ENCODE measurements around the gene ANKH. TPM values are rescaled to one million over a fixed set of nuclear protein-coding genes. Genes with fewer than 3 reads are reported as not detected.
"Not testable (repeated sequence)": the region's sequence is repeated elsewhere in the genome, so short reads cannot be mapped to it uniquely, and the experiment has no call there.

Gene ANKH
- total RNA-seq, 1 donor from 2014 or later: 6.9 TPM

- no peak for DNase-seq (ENCODE audit: low read depth, low spot score)
Observed at GRCh38 chr5:14859150-14859549, 12.4 kb downstream of the ANKH start.

GRCh38 chr5:14855366-14855765 lies 16.2 kb downstream of the ANKH start:
- DNase-seq (ENCODE audit: low read depth, low spot score): no peak

- no peak for DNase-seq (ENCODE audit: low read depth, low spot score)
Observed at GRCh38 chr5:14854799-14855198, 16.8 kb downstream of the ANKH start.

DNA sequence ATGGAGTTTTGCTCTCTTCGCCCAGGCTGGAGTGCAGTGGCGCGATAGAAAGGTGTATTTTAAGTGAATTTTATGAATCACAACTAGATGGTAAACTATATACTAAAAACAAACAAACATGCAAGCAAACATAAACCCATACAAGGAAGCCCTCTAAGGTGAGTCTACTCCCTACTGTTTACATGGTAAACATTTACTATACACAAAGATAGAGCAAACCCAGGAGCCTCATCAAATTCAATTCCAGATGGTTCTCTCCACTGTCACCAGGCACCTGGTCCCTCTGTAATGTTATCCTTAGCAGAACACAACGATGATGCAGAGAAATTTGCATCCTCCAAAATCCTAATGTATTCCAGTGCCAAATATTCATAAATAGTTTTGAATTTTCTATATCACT lies 17.9 kb downstream of the ANKH start:
- DNase-seq (ENCODE audit: low read depth, low spot score): no peak

DNA sequence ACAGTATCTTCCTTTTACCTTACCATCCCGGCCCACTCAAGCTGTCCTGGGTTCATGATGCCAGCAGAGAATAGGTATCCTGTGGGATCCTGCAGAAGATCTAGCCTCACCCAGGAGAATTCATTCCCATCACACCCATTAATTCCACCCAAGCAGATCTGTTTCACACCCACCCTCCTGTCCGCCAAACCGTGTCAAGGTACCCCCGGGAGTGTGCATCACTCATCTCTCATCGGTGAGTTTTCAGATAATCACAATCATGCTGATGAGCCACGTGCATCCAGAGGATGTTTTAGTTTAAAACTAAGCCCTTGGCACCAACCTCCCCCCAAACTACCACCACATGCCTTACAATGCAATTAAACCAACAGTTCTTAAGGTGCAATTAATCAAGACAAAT lies 18.8 kb downstream of the ANKH start:
- DNase-seq (ENCODE audit: low read depth, low spot score): no peak

- no peak for DNase-seq (ENCODE audit: low read depth, low spot score)
Observed at GRCh38 chr5:14851999-14852526, 19.5 kb downstream of the ANKH start.

GRCh38 chr5:14851597-14851996 lies 20.0 kb downstream of the ANKH start:
- DNase-seq (ENCODE audit: low read depth, low spot score): no peak

GRCh38 chr5:14851050-14851419 lies 20.5 kb downstream of the ANKH start:
- DNase-seq (ENCODE audit: low read depth, low spot score): no peak

- DNase-seq (ENCODE audit: low read depth, low spot score): no peak
Observed at GRCh38 chr5:14850419-14851049, 21.0 kb downstream of the ANKH start.

- no peak for DNase-seq (ENCODE audit: low read depth, low spot score)
Observed at GRCh38 chr5:14849516-14850294, 21.9 kb downstream of the ANKH start.

DNA sequence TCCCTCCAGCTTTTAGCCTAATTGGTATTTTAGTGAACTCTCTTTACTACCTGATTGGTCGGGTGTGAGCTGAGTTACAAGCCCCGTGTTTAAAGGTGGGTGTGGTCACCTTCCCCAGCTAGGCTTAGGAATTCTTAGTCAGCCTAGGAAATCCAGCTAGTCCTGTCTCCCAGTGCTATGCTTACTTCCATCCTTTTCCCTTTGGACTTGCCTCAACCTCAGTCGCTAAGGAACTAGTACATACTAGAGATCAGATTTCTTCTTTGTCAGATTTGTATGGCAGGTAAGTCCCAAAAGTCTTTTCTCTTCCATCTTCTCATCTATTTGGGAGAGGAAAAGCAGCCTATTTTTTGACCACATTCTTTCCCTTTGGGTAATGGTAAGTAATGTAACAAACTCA lies 22.6 kb downstream of the ANKH start:
- not testable (repeated sequence) for DNase-seq (ENCODE audit: low read depth, low spot score)

DNA sequence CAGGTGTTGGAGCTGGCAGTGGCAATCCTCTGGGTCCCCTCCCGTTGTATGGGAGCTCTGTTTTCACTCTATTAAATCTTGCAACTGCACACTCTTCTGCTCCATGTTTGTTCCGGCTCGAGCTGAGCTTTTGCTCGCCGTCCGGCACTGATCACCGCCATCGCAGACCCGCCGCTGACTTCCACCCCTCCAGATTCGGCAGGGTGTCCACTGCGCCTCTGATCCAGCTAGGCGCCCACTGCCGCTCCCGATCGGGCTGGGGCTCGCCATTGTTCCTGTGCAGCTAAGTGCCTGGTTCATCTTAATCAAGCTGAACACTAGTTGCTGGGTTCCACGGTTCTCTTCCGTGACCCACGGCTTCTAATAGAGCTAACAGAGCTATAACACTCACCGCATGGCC lies 23.2 kb downstream of the ANKH start:
- no peak for DNase-seq (ENCODE audit: low read depth, low spot score)

GRCh38 chr5:14847471-14847870 lies 24.1 kb downstream of the ANKH start:
- DNase-seq (ENCODE audit: low read depth, low spot score): no peak

GRCh38 chr5:14842117-14842516 lies 29.5 kb downstream of the ANKH start:
- no peak for DNase-seq (ENCODE audit: low read depth, low spot score)

DNA sequence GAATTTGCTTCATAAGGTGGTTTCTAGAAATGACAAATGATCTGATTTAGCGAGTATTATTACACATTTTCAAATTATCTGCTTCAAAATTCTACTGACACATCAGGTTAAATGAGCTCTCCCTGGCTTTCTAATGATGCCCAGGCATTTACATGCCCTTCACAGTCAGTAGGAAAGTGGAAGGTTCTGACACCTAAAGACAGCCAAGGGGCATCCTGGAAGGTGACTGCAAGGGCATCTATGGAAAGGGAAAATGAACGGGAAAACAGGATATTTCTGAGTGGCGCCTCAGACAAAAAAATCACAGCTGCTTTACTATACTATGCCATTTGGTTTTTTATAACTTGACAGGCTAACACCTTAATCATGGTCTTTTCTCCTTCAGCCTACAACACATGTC lies 31.0 kb downstream of the ANKH start:
- DNase-seq (ENCODE audit: low read depth, low spot score): no peak

DNA sequence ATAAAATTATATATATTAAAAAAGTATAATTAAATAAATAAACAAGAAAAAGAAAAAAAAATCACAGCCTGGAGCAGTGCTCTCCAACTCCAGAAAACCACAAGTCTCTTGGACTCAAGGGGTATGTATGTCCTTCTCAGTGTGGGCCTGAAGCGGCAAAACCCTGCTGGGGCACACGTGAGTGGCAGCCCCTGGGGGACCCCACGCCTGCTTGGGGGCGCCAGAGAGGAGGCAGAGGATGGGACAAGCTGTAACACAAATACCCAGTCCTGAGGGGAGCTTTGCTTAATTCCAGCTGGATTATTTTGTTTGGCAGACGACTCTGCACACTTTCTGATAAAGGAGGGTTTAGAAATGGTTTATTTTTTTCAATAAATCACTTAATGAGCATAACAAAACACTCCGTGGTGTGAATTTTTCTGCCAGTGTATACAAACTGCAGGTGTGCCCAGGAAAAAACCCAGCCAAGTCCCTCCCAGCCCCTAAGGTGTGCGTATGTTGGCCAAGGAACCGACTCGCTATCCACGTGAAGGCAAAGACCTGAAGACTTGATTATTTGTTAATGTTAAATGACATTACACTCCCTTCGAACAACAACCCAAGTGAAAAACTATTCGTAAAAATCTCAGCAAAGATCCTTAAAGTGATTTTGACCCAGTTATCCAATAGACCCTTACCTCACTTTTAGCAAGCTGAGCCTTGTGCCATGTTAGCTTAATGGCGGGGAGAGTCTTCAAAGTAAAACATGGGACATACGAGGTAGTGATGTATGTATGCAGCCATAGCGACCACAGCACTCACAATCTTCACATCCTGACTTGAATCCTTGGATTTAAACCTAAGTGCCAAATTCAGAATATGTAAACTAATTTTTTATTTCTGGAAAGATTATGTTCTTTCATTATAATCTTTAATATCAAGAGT lies 32.9 kb downstream of the ANKH start:
- DNase-seq (ENCODE audit: low read depth, low spot score): no peak

GRCh38 chr5:14837423-14838122 lies 34.0 kb downstream of the ANKH start:
- DNase-seq (ENCODE audit: low read depth, low spot score): not testable (repeated sequence)

DNA sequence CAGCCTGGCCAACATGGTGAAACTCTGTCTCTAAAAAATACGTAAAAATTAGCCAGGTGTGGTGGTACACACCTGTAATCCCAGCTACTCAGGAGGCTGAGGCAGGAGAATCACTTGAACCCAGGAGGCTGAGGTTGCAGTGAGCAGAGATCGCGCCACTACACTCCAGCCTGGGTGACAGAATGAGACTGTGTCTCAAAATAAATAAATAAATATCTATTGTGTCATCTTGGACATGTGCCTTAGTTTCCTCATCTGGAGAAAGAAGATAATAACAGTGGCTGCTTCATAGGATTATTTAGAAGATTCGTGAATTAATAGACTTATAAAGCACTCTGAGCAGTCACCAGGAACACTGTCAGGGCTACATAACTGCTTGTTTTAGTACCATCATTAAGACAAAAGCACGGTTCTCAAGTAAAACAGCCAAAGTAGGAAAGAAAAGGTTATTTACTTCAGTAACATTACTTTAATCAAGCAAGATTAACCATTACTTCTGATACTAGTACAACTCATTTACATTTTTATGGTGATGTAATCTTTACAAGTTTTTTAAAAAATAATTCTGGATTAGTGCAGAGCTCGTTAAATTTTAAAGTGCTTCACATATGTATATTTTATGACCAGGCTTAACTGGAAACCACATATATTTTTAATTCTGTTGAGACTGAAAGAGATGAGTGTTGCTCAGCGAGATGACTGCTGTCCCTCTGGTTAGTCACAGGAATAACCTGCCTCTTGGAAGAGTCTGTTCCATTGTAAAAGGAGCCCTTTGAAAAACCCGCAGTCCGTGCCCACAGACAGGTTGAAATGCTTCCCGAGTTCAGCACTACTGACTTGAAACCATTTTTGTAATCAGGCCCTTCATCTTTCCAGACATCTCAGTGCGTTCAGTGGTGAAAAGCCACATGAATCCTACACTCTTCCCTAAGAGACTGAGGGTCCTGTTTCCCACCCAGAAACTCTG lies 36.7 kb downstream of the ANKH start:
- DNase-seq (ENCODE audit: low read depth, low spot score): no peak

- DNase-seq (ENCODE audit: low read depth, low spot score): no peak
Observed at GRCh38 chr5:14834062-14834461, 37.5 kb downstream of the ANKH start.

- DNase-seq (ENCODE audit: low read depth, low spot score): no peak
Observed at GRCh38 chr5:14831006-14831338, 40.6 kb downstream of the ANKH start.

Measured in pulmonary artery endothelial cell (primary cell).